ENCODE results near the gene SCAF1.
A peak's percentile ranks its signal among the peaks of the same experiment; 100 is the strongest.

DNA sequence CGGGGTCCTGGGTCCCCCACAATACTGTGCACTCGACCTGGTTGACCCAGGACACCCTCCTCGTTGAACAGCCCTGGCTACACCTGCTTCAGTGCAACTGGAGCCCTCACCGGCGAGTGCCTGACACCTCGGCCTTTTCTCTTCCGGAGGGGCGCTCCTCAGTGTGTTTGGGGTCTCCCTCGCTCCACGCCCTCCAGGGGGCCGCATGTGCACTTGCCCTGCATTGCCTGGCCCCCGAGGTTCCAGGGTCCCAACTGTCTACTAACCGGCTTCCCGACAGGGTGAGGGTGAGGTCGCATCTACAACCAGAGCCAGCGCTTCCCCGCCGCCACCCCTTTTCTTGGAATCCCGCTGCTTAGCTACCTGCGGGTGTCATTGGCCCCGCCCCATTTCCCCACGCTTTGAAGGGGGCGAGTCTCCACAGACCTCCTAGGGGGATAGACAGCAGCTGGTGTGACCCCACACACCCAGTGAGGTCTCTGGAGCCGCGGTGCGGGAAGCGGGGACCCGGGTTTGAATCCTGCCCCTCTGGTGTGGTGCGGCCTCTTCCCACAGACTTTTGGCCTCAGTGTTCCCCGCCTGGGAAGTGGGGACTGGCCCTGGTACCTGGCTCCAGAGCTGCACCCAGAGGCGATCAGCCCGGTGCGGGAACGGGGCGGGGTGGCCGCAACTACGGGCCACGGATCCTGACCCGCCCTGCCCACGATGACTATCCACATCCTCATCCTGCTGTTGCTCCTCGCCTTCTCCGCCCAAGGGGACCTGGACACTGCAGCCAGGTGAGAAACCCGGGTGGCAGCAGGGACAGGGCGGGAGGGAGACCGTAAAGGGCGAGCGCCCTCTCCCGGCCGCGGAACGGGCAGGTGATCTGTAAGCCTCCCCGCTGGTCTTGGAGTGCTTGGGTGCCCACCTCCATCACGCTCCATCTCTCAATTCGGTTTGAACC is 47.4 kb downstream of the SCAF1 start, which contains the start of gene ADM5:
- TF ChIP-seq, protein P1, sequence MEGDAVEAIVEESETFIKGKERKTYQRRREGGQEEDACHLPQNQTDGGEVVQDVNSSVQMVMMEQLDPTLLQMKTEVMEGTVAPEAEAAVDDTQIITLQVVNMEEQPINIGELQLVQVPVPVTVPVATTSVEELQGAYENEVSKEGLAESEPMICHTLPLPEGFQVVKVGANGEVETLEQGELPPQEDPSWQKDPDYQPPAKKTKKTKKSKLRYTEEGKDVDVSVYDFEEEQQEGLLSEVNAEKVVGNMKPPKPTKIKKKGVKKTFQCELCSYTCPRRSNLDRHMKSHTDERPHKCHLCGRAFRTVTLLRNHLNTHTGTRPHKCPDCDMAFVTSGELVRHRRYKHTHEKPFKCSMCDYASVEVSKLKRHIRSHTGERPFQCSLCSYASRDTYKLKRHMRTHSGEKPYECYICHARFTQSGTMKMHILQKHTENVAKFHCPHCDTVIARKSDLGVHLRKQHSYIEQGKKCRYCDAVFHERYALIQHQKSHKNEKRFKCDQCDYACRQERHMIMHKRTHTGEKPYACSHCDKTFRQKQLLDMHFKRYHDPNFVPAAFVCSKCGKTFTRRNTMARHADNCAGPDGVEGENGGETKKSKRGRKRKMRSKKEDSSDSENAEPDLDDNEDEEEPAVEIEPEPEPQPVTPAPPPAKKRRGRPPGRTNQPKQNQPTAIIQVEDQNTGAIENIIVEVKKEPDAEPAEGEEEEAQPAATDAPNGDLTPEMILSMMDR (IDR thresholded peaks at IDR 0.05; ENCODE audit: insufficient read depth, low read depth, low read length) = peak; percentile 26
- peak; percentile 9 for TF ChIP-seq EZH2 (IDR thresholded peaks at IDR 0.05; ENCODE audit: insufficient read depth, low read length)

All from astrocyte (in vitro differentiated cells and primary cell).